Ishikawa (cell line): ENCODE data around the gene SNX11.
A peak's percentile ranks its signal among the peaks of the same experiment; 100 is the strongest.

Source experiments
- FOXM1 ChIP-seq: IDR thresholded peaks from 2 replicates; pipeline ENCODE4 v1.6.1; 2012; ENCODE audit warnings: low read depth, borderline replicate concordance
- MAX ChIP-seq: IDR thresholded peaks from 2 replicates; pipeline ENCODE4 v1.6.1; 2012
- RAD21 ChIP-seq: IDR thresholded peaks from 2 replicates; pipeline ENCODE4 v1.6.1; 2012; ENCODE audit warnings: low read depth
- REST ChIP-seq: IDR thresholded peaks from 2 replicates; pipeline ENCODE4 v1.6.1; 2012; ENCODE audit warnings: low read depth, mild to moderate bottlenecking
- TAF1 ChIP-seq: IDR thresholded peaks from 2 replicates; pipeline ENCODE4 v1.6.1; 2012; ENCODE audit warnings: low read depth, mild to moderate bottlenecking
- TCF12 ChIP-seq: IDR thresholded peaks from 2 replicates; pipeline ENCODE4 v1.6.1; 2012; ENCODE audit warnings: low read depth
- TEAD4 ChIP-seq: IDR thresholded peaks from 2 replicates; pipeline ENCODE4 v1.6.1; 2012

- TF ChIP-seq FOXM1 (no peak), RAD21 (peak; percentile 74), TAF1 (no peak), MAX (no peak), REST (no peak), TEAD4 (no peak), TCF12 (no peak)
These were observed 46.3 kb downstream of the SNX11 start for GRCh38 chr17:48153691-48154358.
